Activated T-cell treated with anti-CD3 and anti-CD28 coated beads, Interleukin-2, amount 50 U/mL, for 24 hours (primary cell): ENCODE results near the gene GPC6.
A peak's percentile ranks its signal among the peaks of the same experiment; 100 is the strongest.

Source experiments
- DNase-seq: peaks from one replicate; pipeline ENCODE4 v3.0.0-alpha.2; 2020
- H3K27ac Mint-ChIP-seq: 2 replicates; pipeline ENCODE4 v1.8.0; 2020; ENCODE audit warnings: mild to moderate bottlenecking, mixed read lengths
- H3K27me3 Mint-ChIP-seq: 2 replicates; pipeline ENCODE4 v1.8.0; 2020; ENCODE audit warnings: mixed read lengths
- H3K36me3 Mint-ChIP-seq: 2 replicates; pipeline ENCODE4 v1.8.0; 2020; ENCODE audit warnings: low read depth, mixed read lengths
- H3K4me1 Mint-ChIP-seq: 2 replicates; pipeline ENCODE4 v1.8.0; 2020; ENCODE audit warnings: low read depth, mixed read lengths
- H3K4me3 Mint-ChIP-seq: 2 replicates; pipeline ENCODE4 v1.8.0; 2020; ENCODE audit warnings: mild to moderate bottlenecking, moderate library complexity, mixed read lengths
- H3K9me3 Mint-ChIP-seq: 2 replicates; pipeline ENCODE4 v1.8.0; 2020; ENCODE audit warnings: mixed read lengths

GPC6 gene

DNA sequence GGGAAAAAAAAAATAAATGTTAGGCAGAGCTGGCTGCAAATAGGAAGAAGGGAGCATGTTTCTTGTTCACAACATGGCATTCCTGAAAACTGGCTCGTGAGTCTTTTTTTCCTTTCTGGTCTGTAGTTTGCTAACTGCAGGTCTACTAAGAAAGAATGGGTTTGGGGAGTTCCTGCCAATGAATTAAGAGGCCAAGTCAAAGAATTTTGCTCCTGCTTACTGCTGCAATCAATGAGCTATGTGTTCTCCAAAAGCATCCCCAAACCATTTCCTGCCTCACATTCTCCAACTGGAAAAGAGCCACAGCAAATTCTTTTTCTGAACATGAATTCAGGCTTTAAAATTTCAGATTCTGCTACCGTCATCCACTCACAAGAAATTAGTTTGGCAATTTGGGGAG lies 1164.3 kb downstream of the GPC6 start:
- Mint-ChIP-seq H3K9me3 (no peaks in the 10 kb centered on the region), H3K27ac (no peak overlapping the region), H3K27me3 (peaks cover 6% of the 10 kb centered on the region), H3K4me3 (no peak overlapping the region), H3K36me3 (no peaks in the 10 kb centered on the region), H3K4me1 (peaks cover 6% of the 10 kb centered on the region)
- DNase-seq = no peak

DNA sequence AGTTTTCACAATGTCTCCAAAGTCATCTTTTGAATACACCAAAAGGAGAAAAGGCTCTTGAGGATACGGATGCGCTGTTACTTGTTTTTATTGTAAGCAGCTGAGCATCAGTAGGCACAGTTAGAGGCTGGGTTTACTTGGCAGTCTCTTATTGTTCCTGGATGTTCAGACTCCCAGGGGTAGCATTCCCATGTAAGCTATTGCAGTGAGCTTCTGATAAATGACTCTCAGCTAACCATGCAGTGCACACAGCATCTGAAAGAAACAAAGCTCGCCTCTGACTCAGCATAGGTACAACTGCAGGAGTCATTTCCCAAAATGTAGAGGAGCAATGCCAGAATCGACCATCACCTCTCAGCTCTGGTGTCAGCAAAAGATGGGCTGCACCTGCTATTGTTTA lies 1168.1 kb downstream of the GPC6 start:
- H3K9me3 Mint-ChIP-seq = no peaks in the 10 kb centered on the region
- H3K4me3 Mint-ChIP-seq = no peak overlapping the region
- H3K27ac Mint-ChIP-seq = no peak overlapping the region
- no peak for DNase-seq
- peaks cover 11% of the 10 kb centered on the region for H3K4me1 Mint-ChIP-seq
- peaks cover 18% of the 10 kb centered on the region for H3K27me3 Mint-ChIP-seq
- H3K36me3 Mint-ChIP-seq = no peaks in the 10 kb centered on the region

DNA sequence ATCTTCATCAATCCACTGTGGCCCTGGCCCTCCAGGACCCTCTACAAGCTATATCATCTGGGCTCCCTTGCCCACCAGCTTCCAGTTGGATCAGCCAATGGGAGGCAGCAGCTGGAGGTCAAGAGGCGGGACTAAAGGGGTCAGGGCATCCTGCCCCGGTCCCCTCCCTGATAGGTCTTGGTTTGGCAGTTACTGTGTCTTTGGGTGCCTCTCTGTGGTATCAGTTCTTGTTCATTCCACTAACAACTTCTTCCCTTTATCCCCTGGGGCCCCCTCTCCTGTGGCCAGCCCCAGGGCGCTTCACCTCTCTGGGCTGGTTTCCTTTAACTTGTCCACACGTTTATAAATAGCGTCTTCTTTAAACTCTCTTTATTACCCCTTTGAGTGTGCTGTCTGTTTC lies 1169.3 kb downstream of the GPC6 start:
- DNase-seq = no peak
- Mint-ChIP-seq H3K4me3 (no peak overlapping the region), H3K27ac (no peak overlapping the region), H3K27me3 (peaks cover 18% of the 10 kb centered on the region), H3K9me3 (no peaks in the 10 kb centered on the region), H3K4me1 (peaks cover 11% of the 10 kb centered on the region), H3K36me3 (no peaks in the 10 kb centered on the region)

DNA sequence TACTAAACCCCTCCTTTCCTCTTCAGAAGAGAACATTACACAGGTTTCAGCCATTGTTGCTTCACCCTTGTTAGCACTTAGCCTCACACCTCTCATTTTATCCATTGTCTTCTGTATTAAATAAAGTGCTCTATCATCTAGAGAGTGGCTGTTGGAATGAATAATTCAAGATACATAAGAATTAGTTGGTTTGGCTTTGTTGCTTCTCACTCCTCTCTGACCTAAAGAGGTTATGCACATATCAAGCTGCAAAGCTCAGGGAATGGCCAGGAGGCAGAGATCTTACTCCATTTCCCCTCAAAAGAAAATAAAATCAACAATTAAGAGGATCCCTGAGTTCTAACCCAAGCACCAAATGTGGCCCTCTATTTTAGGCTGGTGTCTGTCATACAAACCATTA lies 1173.2 kb downstream of the GPC6 start:
- Mint-ChIP-seq H3K27me3 (peaks cover 13% of the 10 kb centered on the region), H3K4me1 (peaks cover 11% of the 10 kb centered on the region), H3K27ac (no peak overlapping the region), H3K9me3 (no peaks in the 10 kb centered on the region), H3K36me3 (no peaks in the 10 kb centered on the region), H3K4me3 (no peak overlapping the region)
- no peak for DNase-seq

DNA sequence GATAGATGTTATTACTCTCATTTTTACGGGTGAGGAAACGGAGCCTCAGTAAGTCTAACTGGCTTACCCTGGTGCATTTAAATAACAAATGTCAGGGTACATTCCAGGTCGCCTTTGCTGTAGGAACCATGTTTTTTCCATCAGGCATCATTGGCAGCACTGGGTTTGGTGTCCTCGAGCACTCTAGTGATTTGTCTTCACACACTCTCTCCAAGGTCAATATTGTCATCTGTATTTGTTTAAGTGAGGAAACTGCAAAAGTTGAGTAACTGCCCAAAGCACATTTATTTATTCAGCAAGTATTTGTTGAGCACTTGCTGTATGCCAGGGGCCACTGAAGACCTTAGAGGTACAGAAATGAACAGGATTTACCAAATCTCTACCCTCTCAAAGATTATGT lies 1174.3 kb downstream of the GPC6 start:
- Mint-ChIP-seq H3K27me3 (peaks cover 13% of the 10 kb centered on the region), H3K4me3 (no peak overlapping the region), H3K9me3 (no peaks in the 10 kb centered on the region), H3K4me1 (peaks cover 12% of the 10 kb centered on the region), H3K27ac (no peak overlapping the region), H3K36me3 (no peaks in the 10 kb centered on the region)
- DNase-seq = no peak

DNA sequence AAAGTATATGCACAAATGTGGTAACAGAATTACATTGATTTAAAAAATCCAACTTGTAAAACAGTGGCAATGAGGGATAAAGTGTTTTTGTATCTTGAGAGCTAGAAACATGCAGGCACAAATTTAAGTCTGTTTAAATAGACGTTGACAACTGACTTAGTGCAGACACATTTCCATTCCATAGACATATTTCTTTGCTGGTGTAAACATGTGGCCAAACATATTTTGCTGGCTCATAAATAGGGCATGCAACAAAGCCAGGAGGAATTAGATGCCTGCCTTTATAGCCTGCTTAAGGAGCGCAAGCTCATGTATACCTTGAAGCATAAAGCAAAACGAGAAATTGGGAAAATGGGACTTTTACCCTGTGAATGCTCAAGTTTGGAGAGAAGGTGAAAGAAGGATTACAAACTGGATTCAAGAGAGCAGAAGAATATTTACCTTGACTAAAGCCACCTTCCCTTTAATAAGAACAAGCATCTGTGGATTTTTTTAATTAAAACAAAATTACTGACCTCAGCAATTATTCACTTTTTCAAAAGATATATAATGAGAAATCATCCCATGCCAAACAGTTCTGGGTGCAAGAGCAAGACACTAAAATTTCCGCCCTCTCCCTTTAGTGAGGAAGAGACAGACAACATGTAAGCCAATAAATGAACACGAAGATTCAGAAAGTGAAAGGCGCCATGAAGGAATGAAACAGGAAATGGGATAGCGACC lies 1181.9 kb downstream of the GPC6 start:
- Mint-ChIP-seq H3K9me3 (no peaks in the 10 kb centered on the region), H3K27ac (no peak overlapping the region), H3K4me1 (peaks cover 26% of the 10 kb centered on the region), H3K4me3 (no peak overlapping the region), H3K27me3 (peaks cover 15% of the 10 kb centered on the region), H3K36me3 (no peaks in the 10 kb centered on the region)
- DNase-seq = no peak

DNA sequence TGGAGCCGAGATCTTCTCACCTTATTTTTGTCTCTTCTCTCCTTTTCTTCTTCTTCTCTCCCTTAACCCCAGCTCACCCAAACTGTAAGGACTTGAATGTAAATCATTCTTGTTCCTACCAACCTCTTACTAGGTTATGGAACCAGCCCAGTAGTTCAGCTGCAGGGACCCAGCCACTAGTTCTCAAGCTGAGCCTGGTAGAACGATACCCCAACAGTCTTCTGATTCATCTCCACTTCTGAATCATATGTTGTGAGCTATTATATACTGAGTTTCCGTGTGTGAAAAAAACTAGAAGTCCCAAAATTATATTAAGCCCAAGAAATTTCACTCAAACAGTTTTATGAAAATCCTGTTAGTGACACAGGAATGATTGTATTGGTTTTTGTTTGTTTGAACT lies 1185.1 kb downstream of the GPC6 start:
- peaks cover 19% of the 10 kb centered on the region for H3K27me3 Mint-ChIP-seq
- peaks cover 43% of the 10 kb centered on the region for H3K4me1 Mint-ChIP-seq
- H3K4me3 Mint-ChIP-seq = no peak overlapping the region
- peaks cover 2% of the 10 kb centered on the region for H3K9me3 Mint-ChIP-seq
- peak overlapping the region; percentile 27 for H3K27ac Mint-ChIP-seq
- no peaks in the 10 kb centered on the region for H3K36me3 Mint-ChIP-seq
- no peak for DNase-seq

DNA sequence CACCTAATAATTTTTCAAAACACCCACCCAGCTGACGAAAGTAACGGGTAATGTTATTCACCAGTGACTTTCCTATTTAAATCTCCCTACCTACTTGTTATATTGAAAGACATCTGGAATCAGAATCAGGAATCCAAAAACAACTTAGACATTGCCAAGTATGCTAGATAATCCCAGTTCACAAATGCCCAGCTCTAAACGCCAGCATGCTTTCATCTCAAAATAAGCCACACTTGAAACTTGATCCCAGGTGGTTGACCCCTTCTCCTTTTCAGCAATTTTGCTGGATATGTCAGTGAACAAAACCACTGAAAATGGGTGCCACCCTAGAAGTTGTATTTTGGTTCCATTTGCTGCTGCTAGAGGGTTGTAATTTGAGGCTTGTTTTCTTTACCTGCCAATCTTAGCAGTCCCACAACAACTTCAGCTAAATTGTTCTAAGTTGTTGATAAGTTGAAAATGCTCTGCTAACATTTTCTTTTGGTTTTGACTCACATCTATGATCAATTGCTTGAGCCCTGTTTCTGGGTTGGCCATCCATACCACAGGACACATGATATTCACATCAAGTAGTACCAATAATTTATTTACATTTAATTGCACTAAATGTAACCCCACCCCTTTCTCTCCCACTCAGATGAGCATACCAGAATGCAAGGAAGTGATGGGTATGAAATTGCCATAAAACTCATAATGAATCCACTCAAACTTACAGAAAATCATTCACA lies 1186.4 kb downstream of the GPC6 start:
- Mint-ChIP-seq H3K36me3 (peaks cover 6% of the 10 kb centered on the region), H3K27ac (no peak overlapping the region), H3K9me3 (peaks cover 10% of the 10 kb centered on the region), H3K4me1 (peaks cover 56% of the 10 kb centered on the region), H3K4me3 (no peak overlapping the region), H3K27me3 (peaks cover 19% of the 10 kb centered on the region)
- DNase-seq = no peak

DNA sequence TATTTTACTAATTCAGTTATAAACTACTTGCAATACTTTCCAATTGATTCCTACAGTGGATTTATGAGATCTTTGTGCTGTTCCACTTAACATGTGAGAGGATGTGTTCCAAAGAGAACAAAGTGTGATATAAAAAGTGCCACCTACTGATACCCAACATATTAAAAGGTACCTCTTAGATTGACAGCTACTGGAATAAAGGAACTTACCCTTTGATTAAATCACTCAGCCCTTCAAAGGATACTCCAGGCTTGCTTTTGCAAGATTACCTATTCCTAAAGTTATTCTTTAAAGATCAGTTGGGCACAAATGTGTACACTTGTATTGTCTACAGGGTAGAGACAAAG lies 1187.0 kb downstream of the GPC6 start:
- peaks cover 11% of the 10 kb centered on the region for H3K9me3 Mint-ChIP-seq
- DNase-seq = no peak
- peaks cover 8% of the 10 kb centered on the region for H3K36me3 Mint-ChIP-seq
- H3K4me3 Mint-ChIP-seq = no peak overlapping the region
- no peak overlapping the region for H3K27ac Mint-ChIP-seq
- H3K4me1 Mint-ChIP-seq = peaks cover 60% of the 10 kb centered on the region
- H3K27me3 Mint-ChIP-seq = peaks cover 14% of the 10 kb centered on the region

DNA sequence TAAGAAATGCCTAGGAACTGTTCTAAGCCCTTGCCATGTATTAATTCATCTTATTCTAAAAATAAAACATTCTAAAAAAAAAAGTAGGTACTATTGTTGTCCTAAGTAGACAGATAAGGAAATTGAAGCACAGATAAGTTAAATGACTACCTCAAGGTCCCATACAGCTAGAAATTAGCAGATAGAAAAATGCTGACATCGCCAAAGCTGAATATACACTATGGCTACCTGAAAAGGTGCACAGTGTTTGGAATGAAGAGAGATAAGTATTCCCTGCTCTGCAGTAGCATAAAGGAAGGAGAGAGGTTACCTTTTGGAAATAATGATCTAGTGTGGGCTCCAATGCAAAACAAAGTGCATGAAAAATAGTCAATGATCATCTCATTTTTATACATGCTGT lies 1187.5 kb downstream of the GPC6 start:
- H3K36me3 Mint-ChIP-seq = peaks cover 12% of the 10 kb centered on the region
- H3K27ac Mint-ChIP-seq = no peak overlapping the region
- peaks cover 13% of the 10 kb centered on the region for H3K9me3 Mint-ChIP-seq
- no peak for DNase-seq
- peaks cover 66% of the 10 kb centered on the region for H3K4me1 Mint-ChIP-seq
- H3K4me3 Mint-ChIP-seq = no peak overlapping the region
- peaks cover 9% of the 10 kb centered on the region for H3K27me3 Mint-ChIP-seq

DNA sequence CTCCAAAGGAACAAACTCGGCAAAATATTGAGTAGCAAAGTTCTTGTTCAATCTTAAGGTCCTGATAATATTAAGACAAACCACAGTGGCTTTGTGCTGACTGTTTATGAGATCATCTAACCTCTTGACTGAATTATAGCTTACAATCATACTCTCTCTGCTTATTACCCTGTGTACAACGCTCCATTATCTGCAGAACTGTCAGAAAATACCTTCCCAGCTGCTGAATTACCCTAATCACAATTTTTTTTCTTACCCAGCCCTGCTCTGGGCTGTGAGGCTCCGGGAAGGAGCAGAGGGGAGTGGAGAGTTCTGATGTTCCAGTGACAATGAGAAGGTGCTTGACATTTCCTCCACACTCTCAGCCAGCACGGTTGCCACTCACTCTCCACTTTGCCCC lies 1188.1 kb downstream of the GPC6 start:
- Mint-ChIP-seq H3K4me1 (peaks cover 70% of the 10 kb centered on the region), H3K27me3 (peaks cover 7% of the 10 kb centered on the region), H3K4me3 (no peak overlapping the region), H3K9me3 (peaks cover 13% of the 10 kb centered on the region), H3K36me3 (peaks cover 12% of the 10 kb centered on the region), H3K27ac (no peak overlapping the region)
- no peak for DNase-seq

DNA sequence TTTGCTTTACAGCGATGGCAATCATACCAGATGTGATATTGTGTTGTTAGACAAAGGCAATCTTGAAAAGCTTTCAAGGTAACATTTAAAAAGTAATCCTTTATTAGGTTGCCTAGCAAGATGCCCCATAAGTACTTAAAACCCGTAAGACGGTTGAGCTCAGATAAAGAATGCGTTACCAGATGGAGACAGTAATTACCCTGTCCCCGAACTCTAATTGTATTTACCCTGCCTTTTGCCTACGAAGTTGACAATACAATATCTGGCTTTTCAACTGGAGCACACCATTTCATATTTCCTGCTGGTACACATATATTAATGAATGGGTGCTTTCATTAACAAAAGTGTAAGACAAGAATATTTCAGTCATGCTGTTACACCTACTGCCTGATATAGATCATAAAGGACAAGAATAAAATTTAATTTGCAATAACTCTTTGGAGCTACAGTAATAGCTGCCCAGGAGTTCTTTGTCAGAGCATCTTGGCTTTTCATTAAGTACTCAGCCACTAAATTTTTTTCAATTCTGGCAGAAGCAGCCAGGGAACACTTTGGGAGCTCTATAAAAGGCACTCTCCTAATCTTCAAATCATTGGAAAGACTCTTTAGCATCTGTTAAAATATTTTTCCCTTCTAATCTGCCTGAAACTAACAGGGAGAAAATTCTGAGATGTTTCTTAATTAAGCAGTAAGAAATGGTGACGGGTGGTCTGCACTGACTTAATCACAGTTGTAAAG lies 1189.1 kb downstream of the GPC6 start:
- H3K4me1 Mint-ChIP-seq = peaks cover 79% of the 10 kb centered on the region
- H3K9me3 Mint-ChIP-seq = peaks cover 16% of the 10 kb centered on the region
- H3K27me3 Mint-ChIP-seq = peaks cover 7% of the 10 kb centered on the region
- H3K4me3 Mint-ChIP-seq = no peak overlapping the region
- no peak for DNase-seq
- H3K27ac Mint-ChIP-seq = no peak overlapping the region
- H3K36me3 Mint-ChIP-seq = peaks cover 18% of the 10 kb centered on the region

DNA sequence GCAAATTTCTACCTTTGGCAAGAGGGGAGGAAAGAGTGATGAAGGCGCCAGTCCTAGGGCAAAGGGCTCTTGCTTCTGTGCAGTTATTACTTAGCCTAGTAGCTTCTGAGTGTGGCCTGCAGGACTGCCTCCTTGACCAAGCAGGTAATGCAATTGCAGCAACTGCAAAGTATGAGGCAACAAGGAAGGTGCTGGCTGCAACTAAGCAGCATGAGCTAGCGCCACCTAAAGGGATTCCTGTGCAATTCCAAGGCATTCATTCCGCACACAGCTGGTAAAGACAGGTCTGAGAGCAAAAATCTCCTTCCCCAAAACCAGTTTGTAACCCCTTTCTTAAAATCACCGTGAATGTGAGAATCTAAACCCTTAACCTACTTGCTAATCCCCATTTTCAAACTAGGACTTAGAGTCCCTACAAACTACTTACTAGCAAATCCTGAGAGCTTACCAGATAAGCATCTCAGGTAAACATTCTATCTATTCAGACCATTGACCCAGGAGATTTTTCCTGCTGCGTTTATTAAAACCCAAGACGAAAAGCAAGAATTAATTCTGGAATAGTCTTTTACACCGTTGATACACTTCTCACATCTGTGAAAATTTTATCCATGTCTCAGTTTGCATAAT lies 1190.0 kb downstream of the GPC6 start:
- Mint-ChIP-seq H3K4me1 (peaks cover 81% of the 10 kb centered on the region), H3K9me3 (peaks cover 25% of the 10 kb centered on the region), H3K4me3 (no peak overlapping the region), H3K27me3 (peaks cover 6% of the 10 kb centered on the region), H3K27ac (peak overlapping the region; percentile 80), H3K36me3 (peaks cover 20% of the 10 kb centered on the region)
- DNase-seq = no peak

DNA sequence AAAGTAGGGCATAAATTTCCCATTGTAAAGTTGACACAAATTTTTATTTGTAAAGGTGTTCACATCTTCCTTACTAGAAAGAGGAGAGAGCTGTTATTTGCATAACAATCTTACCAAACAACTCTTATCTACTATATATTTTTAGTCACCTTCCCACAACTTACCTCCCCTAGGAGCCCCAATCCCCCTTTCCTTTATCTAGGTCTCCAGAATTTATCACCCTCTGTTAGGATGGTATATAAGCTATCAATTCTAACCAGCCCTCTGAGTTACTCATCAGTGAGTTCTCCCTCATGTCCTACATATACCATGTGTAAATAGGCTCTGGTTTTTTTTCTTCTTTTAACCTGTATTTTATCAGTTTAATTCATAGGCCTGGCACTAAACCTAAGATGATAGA lies 1190.7 kb downstream of the GPC6 start:
- H3K27me3 Mint-ChIP-seq = peaks cover 4% of the 10 kb centered on the region
- H3K27ac Mint-ChIP-seq = peak overlapping the region; percentile 80
- H3K9me3 Mint-ChIP-seq = peaks cover 26% of the 10 kb centered on the region
- H3K36me3 Mint-ChIP-seq = peaks cover 20% of the 10 kb centered on the region
- no peak overlapping the region for H3K4me3 Mint-ChIP-seq
- DNase-seq = no peak
- H3K4me1 Mint-ChIP-seq = peaks cover 75% of the 10 kb centered on the region
